ENCODE data around the gene AQP11.
"Not testable (repeated sequence)": the region's sequence is repeated elsewhere in the genome, so short reads cannot be mapped to it uniquely, and the experiment has no call there.

The AQP11 gene

GRCh38 chr11:77590194-77590782 is 535 bp downstream of the AQP11 start:
- in situ Hi-C loops (cut with MboI; ENCODE audit: low sequenced_read_pairs) = no loop called here

GRCh38 chr11:77592727-77593126 is 3.0 kb downstream of the AQP11 start:
- in situ Hi-C loops (cut with MboI; ENCODE audit: low sequenced_read_pairs) = no loop called here

- in situ Hi-C loops (cut with MboI; ENCODE audit: low sequenced_read_pairs) = no loop called here
These were observed 4.1 kb downstream of the AQP11 start for GRCh38 chr11:77593883-77594282.

- in situ Hi-C loops (cut with MboI; ENCODE audit: low sequenced_read_pairs) = no loop called here
These were observed 6.9 kb downstream of the AQP11 start for GRCh38 chr11:77596626-77597025.

GRCh38 chr11:77598195-77598594 is 8.4 kb downstream of the AQP11 start:
- in situ Hi-C loops (cut with MboI; ENCODE audit: low sequenced_read_pairs) = no loop called here

- in situ Hi-C loops (cut with MboI; ENCODE audit: low sequenced_read_pairs) = no loop called here
These were observed 12.8 kb downstream of the AQP11 start for GRCh38 chr11:77602381-77603088.

- in situ Hi-C loops (cut with MboI; ENCODE audit: low sequenced_read_pairs) = no loop called here
These were observed 14.5 kb downstream of the AQP11 start for GRCh38 chr11:77604281-77604680.

- in situ Hi-C loops (cut with MboI; ENCODE audit: low sequenced_read_pairs) = no loop called here
These were observed 19.5 kb downstream of the AQP11 start for GRCh38 chr11:77609234-77609633.

- in situ Hi-C loops (cut with MboI; ENCODE audit: low sequenced_read_pairs) = no loop called here
These were observed 22.2 kb downstream of the AQP11 start for GRCh38 chr11:77611921-77612320.

- in situ Hi-C loops (cut with MboI; ENCODE audit: low sequenced_read_pairs) = no loop called here
These were observed 28.1 kb downstream of the AQP11 start for GRCh38 chr11:77617892-77618291.

- in situ Hi-C loops (cut with MboI; ENCODE audit: low sequenced_read_pairs) = no loop called here
These were observed 29.9 kb downstream of the AQP11 start for GRCh38 chr11:77619576-77620198.

- in situ Hi-C loops (cut with MboI; ENCODE audit: low sequenced_read_pairs) = no loop called here
These were observed 40.5 kb downstream of the AQP11 start for GRCh38 chr11:77630157-77630710.

GRCh38 chr11:77633926-77634325 is 44.2 kb downstream of the AQP11 start:
- in situ Hi-C loops (cut with MboI; ENCODE audit: low sequenced_read_pairs) = not testable (repeated sequence)

GRCh38 chr11:77636731-77637344 is 47.1 kb downstream of the AQP11 start:
- in situ Hi-C loops (cut with MboI; ENCODE audit: low sequenced_read_pairs) = no loop called here

- in situ Hi-C loops (cut with MboI; ENCODE audit: low sequenced_read_pairs) = no loop called here
These were observed 47.8 kb downstream of the AQP11 start, which contains the start of gene CLNS1A for GRCh38 chr11:77637345-77638165. TSS of gene CLNS1A (minus strand) at chr11:77637794. CDS start at chr11:77637714, 80 bp downstream.

- in situ Hi-C loops (cut with MboI; ENCODE audit: low sequenced_read_pairs) = no loop called here
These were observed 52.5 kb downstream of the AQP11 start for GRCh38 chr11:77642228-77642627.

GRCh38 chr11:77644887-77645286 is 55.1 kb downstream of the AQP11 start:
- in situ Hi-C loops (cut with MboI; ENCODE audit: low sequenced_read_pairs) = no loop called here

- in situ Hi-C loops (cut with MboI; ENCODE audit: low sequenced_read_pairs) = no loop called here
These were observed 58.0 kb downstream of the AQP11 start for GRCh38 chr11:77647654-77648305.

- in situ Hi-C loops (cut with MboI; ENCODE audit: low sequenced_read_pairs) = loop anchor here (25.0 kb wide), 1 partner anchor 112 kb away; no protein-coding TSS in a partner anchor
These were observed 60.4 kb downstream of the AQP11 start for GRCh38 chr11:77650123-77650522.

All from HL-60/S4 treated with phorbol 12-myristate 13-acetate at 8.2 ng/mL for 4 days and 3 days (cell line).